NCI-H526 (cell line): ENCODE data around the gene GEMIN4.
"Not testable (repeated sequence)": the region's sequence is repeated elsewhere in the genome, so short reads cannot be mapped to it uniquely, and the experiment has no call there.

Source experiments
- DNase-seq, 2 experiments: peaks; one replicate each; lab custom pipeline; 2025; lab: John Stamatoyannopoulos, UW

GEMIN4 gene

GRCh38 chr17:703081-703875 lies 48.8 kb downstream of the GEMIN4 start:
- DNase-seq, result no peak

DNA sequence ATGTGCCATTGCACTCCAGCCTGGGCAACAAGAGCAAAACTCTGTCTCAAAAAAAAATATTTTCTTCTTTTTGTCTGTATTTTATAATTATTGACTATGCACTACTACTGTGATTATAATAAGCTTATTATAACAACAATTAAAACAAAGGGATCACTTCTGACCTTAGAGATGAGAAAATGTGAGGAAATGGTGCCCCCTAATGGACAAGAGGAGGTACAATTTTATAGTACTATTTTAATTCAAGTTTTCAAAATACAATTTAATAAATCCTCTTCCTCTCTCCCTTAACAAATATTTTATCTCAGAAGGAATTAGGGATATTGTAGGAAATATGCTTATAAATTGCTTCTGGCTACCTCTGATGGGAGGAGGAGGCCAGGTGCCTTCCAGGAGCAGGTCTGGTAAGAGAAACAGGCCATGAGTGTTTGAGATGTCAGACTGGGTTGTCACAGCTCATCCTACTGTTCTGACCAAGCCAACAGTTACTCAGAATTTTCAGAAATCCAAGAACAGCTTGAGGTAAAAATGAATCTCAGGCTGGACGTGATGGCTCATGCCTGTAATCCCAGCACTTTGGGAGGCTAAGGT lies 51.5 kb downstream of the GEMIN4 start:
- peak in 1 of 2 experiments; percentile 28 for DNase-seq

DNA sequence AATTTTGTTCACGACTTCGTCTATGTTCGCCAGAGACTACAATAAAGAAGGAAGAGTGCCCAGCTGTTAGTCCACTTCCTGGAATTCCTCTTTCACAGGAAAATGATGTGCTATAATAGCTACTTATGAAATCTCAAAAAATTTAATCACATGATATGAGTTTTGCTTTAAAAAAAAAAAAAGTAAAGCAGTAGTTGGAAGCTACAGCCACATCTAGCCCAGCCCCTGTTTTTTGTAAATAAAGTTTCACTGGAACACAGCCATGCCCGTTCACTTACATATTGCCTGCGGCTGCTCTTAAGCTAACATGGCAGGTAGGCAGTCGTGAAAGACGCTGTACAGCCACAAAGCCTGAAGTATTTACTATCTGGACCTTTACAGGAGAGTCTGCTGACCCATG lies 52.7 kb downstream of the GEMIN4 start:
- DNase-seq, result no peak

GRCh38 chr17:698096-698495 lies 54.0 kb downstream of the GEMIN4 start:
- DNase-seq, result not testable (repeated sequence)

DNA sequence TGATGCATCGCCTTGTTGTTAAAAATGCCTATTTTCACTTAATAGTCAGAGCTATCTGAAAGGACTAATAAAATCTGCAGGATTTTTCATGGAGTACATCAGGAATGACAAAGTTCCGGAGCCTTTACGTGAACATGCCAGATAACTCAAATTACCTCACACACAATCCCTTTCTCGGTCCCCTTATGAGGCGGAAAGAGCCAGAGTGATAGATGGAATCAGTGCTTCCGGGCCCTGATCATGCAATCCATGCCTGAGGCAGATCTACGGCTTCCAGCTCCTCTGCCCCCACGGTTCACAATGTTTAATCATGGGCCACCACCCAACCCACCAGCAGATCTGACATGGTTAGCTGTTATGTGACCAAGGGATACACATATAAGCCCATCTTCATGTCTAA lies 54.4 kb downstream of the GEMIN4 start:
- DNase-seq, result no peak

DNA sequence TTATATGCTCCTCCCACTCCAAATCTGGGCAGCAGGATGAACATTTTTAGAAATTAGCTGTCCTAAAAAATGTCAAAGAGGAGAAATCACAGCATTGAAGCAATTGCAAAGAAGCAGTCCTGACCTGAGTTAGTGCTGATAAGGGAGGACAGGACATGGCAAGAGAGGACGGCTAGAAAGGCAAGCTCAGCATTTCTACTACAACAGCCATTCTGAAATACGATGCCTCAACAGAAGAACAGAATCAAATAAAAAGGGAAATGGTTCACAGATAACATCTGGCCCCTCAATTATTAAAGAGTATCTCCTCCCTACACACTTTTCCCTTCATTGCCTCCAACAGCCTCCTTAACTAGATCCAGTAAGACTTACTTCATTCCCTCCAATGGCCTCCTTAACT lies 55.7 kb downstream of the GEMIN4 start:
- no peak for DNase-seq
